Caco-2 (cell line): ENCODE data around the gene TREML1. TPM values are rescaled to one million over a fixed set of nuclear protein-coding genes. Genes with fewer than 3 reads are reported as not detected.

ENCODE experiments used
- BruUV-seq: library from RNA; stranded (reverse); fragments of 400-500 nt; replicated peaks from 2 replicates; lab custom pipeline; 2021; lab: Mats Ljungman, UMichigan
- CTCF ChIA-PET: fragments of 300-600 bp; sonication (Branson Sonifier 250); formaldehyde crosslinking; loops from one replicate; lab custom pipeline; 2022; ENCODE audit warnings: antibody characterized with exemption; lab: Charles Lee
- POLR2A ChIA-PET: fragments of 300-600 bp; sonication (Branson Sonifier 250); formaldehyde crosslinking; loops from one replicate; lab custom pipeline; 2022; ENCODE audit warnings: antibody characterized with exemption; lab: Charles Lee
- DNase-seq, 2 experiments: peaks; one replicate each; pipeline versions ENCODE4 v3.0.0 to v3.0.0-alpha.2; 2020 to 2022
- H3K27me3 ChIP-seq: replicated peaks from 2 replicates; pipeline ENCODE4 v1.6.0; 2011; ENCODE audit warnings: low read length; ENCODE audit not compliant: control insufficient read depth, insufficient read depth
- H3K36me3 ChIP-seq: 2 replicates; pipeline ENCODE4 v1.5.1; 2011; ENCODE audit warnings: low read length; ENCODE audit not compliant: control insufficient read depth, insufficient read depth
- H3K4me1 ChIP-seq: fragments of 250-450 bp; sonication (Bioruptor Pico); 2 replicates; pipeline ENCODE4 v1.5.1; 2020; ENCODE audit warnings: mild to moderate bottlenecking
- H3K4me3 ChIP-seq: 2 replicates; pipeline ENCODE4 v1.5.1; 2011; ENCODE audit warnings: low read depth, mild to moderate bottlenecking, control low read depth, low read length
- H3K9me3 ChIP-seq: fragments of 250-450 bp; sonication (Bioruptor Pico); 2 replicates; pipeline ENCODE4 v1.5.1; 2020; ENCODE audit warnings: mild to moderate bottlenecking, moderate library complexity
- H3K27ac Mint-ChIP-seq: one replicate; pipeline ENCODE4 v1.8.0; 2022; ENCODE audit warnings: mixed read lengths; ENCODE audit not compliant: unreplicated experiment
- H3K27me3 Mint-ChIP-seq: one replicate; pipeline ENCODE4 v1.8.0; 2022; ENCODE audit warnings: mixed read lengths; ENCODE audit not compliant: insufficient read depth, unreplicated experiment
- H3K36me3 Mint-ChIP-seq: one replicate; pipeline ENCODE4 v1.8.0; 2022; ENCODE audit warnings: mild to moderate bottlenecking, mixed read lengths; ENCODE audit not compliant: insufficient read depth, unreplicated experiment
- H3K4me1 Mint-ChIP-seq: one replicate; pipeline ENCODE4 v1.8.0; 2022; ENCODE audit warnings: low read depth, mixed read lengths; ENCODE audit not compliant: unreplicated experiment
- H3K4me3 Mint-ChIP-seq: one replicate; pipeline ENCODE4 v1.8.0; 2022; ENCODE audit warnings: mild to moderate bottlenecking, moderate library complexity, mixed read lengths; ENCODE audit not compliant: unreplicated experiment
- H3K9me3 Mint-ChIP-seq: one replicate; pipeline ENCODE4 v1.8.0; 2022; ENCODE audit warnings: mixed read lengths; ENCODE audit not compliant: unreplicated experiment
- CTCF ChIP-seq, 2 experiments: fragments of 200-600 bp in 1 of 2; IDR thresholded peaks; 1 replicate in 1 of 2; 2 replicates in 1 of 2; pipeline versions ENCODE4 v1.5.1 to v1.8.0; 2011 to 2022; ENCODE audit warnings: antibody characterized with exemption in 1 of 2, control low read depth in 1 of 2, inconsistent platforms in 1 of 2, low read depth in 1 of 2, low read length in 1 of 2, mild to moderate bottlenecking in 1 of 2, moderate library complexity in 1 of 2; ENCODE audit not compliant: insufficient read depth in 1 of 2, severe bottlenecking in 1 of 2, unreplicated experiment in 1 of 2
- intact Hi-C: fragments of 100-400 bp; cut with micrococcal nuclease; formaldehyde crosslinking; loops from one replicate; pipeline ENCODE4 v1.10.0; 2022; ENCODE audit not compliant: unreplicated experiment
- total RNA-seq: library from RNA; stranded (reverse); gene quantifications from 2 replicates; pipeline ENCODE4 v1.2.3, GENCODE V29; 2022

TREML1 gene
- total RNA-seq, 1 experiment from 2014 or later = not detected

DNA sequence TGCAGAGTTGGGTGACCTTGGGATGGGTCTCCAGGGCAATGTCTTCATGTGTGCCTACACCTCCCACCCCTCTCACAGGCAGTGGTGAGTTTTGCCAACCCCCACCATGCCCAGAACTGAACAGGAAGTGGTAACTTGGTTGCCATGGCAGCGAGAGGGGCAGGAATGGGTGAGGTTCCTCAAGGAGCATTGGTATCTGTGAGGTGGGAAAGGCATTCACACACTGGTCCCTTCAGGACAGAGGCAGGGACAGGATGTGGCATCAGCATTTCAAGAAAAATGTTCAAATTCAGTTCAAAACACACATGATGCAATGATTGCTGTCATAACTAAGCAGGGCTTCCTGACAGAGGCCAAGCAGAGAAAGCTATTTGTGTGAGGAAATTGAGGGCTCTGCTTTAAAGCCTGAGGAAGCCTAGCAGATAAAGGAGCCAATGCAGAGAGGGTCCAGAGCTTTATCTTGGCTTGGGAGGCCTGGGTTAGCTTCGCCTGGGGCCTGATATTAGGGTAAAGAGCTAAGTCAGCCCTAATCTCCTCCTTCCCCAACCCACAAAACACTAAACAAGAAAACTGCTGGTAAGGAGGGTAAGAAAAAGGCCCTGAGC, 46.3 kb upstream of the TREML1 start:
- Histone ChIP-seq H3K4me1 (no peaks in the 10 kb centered on the region), H3K4me3 (no peak overlapping the region), H3K36me3 (no peaks in the 10 kb centered on the region), H3K9me3 (no peaks in the 10 kb centered on the region), H3K27me3 (peaks cover under 1% of the 10 kb centered on the region)
- BruUV-seq = no TSS peak
- Mint-ChIP-seq H3K36me3 (no peaks in the 10 kb centered on the region), H3K27ac (no peak overlapping the region), H3K4me1 (no peaks in the 10 kb centered on the region), H3K4me3 (no peak overlapping the region), H3K27me3 (peaks cover 23% of the 10 kb centered on the region), H3K9me3 (no peaks in the 10 kb centered on the region)
- intact Hi-C loops = no loop called here
- TF ChIP-seq CTCF (IDR thresholded peaks at IDR 0.05; ENCODE audit: insufficient read depth in 1 of 2, low read depth in 1 of 2, low read length in 1 of 2, severe bottlenecking in 1 of 2, unreplicated experiment in 1 of 2) = no peak
- POLR2A ChIA-PET = no interaction called here
- CTCF ChIA-PET = no interaction called here
- DNase-seq = no peak

DNA sequence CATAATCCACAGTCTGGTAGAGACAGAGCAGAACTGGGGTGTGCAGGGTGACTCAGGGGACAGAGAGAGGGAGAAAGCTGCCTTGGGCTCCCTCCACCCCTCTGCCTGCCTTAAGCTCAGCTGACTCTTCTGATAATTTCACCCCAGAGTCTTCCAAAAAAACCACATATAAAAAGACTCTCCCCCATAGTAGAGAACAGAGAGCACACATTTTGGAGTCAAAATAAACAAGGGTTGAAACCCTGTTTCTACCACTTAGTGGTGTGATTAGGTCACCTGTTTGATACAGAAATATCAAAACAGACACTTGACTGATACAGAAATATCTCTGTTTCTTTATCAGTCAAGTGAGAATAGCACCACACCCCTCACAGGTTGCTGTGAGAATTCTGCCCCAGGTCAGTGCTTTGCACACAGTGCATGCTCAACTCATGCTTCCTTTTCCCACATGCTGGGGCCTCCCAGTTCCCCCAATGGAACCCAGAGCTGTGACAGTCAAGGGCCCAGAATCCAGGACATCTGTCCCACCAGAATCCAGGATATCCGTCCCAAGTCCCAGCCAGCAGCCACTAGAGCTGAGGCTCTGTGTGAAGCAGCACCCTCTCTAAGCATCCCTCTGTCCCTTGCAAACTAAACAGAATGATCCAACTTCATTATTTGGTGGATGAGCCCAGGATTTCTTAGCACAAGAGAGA, 45.6 kb upstream of the TREML1 start:
- Mint-ChIP-seq H3K9me3 (no peaks in the 10 kb centered on the region), H3K27ac (no peak overlapping the region), H3K36me3 (no peaks in the 10 kb centered on the region), H3K27me3 (peaks cover 25% of the 10 kb centered on the region), H3K4me3 (no peak overlapping the region), H3K4me1 (no peaks in the 10 kb centered on the region)
- Histone ChIP-seq H3K4me1 (no peaks in the 10 kb centered on the region), H3K9me3 (no peaks in the 10 kb centered on the region), H3K27me3 (peaks cover 2% of the 10 kb centered on the region), H3K36me3 (no peaks in the 10 kb centered on the region), H3K4me3 (no peak overlapping the region)
- no peak for TF ChIP-seq CTCF (IDR thresholded peaks at IDR 0.05; ENCODE audit: insufficient read depth in 1 of 2, low read depth in 1 of 2, low read length in 1 of 2, severe bottlenecking in 1 of 2, unreplicated experiment in 1 of 2)
- intact Hi-C loops = no loop called here
- CTCF ChIA-PET = no interaction called here
- no peak for DNase-seq
- BruUV-seq = no TSS peak
- POLR2A ChIA-PET = no interaction called here

DNA sequence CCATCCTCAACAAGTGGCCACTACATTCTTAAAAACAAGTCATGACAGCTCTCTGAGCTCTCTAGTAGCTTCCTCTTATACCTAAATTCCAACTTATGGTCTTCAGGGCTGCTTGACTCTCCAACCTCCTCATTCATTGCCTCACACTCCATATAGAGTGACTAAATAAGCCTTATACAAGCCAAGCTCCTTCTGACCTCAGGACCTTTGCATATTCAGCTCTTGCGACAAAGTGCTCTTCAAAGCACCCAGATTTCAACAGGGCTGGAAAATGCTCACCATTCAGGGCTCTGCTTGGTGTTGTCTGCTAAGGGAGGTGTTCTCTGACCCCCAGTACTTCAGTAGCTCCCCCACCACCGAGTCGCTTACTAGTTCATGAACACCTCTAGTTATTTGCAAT, 43.1 kb upstream of the TREML1 start:
- Mint-ChIP-seq H3K27ac (no peak overlapping the region), H3K36me3 (no peaks in the 10 kb centered on the region), H3K27me3 (peaks cover 33% of the 10 kb centered on the region), H3K9me3 (no peaks in the 10 kb centered on the region), H3K4me1 (no peaks in the 10 kb centered on the region), H3K4me3 (no peak overlapping the region)
- intact Hi-C loops = no loop called here
- no TSS peak for BruUV-seq
- ChIA-PET POLR2A (no interaction called here), CTCF (interaction anchor here (1.1 kb wide), 1 partner anchor 15 kb away, joined by 3 read pairs; no protein-coding TSS in a partner anchor)
- Histone ChIP-seq H3K36me3 (no peaks in the 10 kb centered on the region), H3K9me3 (no peaks in the 10 kb centered on the region), H3K4me1 (no peaks in the 10 kb centered on the region), H3K4me3 (no peak overlapping the region), H3K27me3 (peaks cover 2% of the 10 kb centered on the region)
- TF ChIP-seq CTCF (IDR thresholded peaks at IDR 0.05; ENCODE audit: insufficient read depth in 1 of 2, low read depth in 1 of 2, low read length in 1 of 2, severe bottlenecking in 1 of 2, unreplicated experiment in 1 of 2) = no peak
- DNase-seq = no peak
